ENCODE data around the gene RBFA. TPM values are rescaled to one million over a fixed set of nuclear protein-coding genes. Genes with fewer than 3 reads are reported as not detected.
"Not testable (repeated sequence)": the region's sequence is repeated elsewhere in the genome, so short reads cannot be mapped to it uniquely, and the experiment has no call there.

RBFA gene
- total and polyA plus RNA-seq, 11 donors: 15.5 to 32.2 (median 21.6) TPM

GRCh38 chr18:80012714-80013113 lies 21.5 kb upstream of the RBFA start:
- Histone ChIP-seq H3K4me3 (no peak overlapping the region), H3K27me3 (no peaks in the 10 kb centered on the region), H3K4me1 (peaks cover 0 to 10% (median 0%) of the 10 kb centered on the region in 12 donors), H3K27ac (no peak overlapping the region), H3K9me3 (peaks cover 0 to 72% (median 9%) of the 10 kb centered on the region in 12 donors), H3K36me3 (no peaks in the 10 kb centered on the region)
- no peak for TF ChIP-seq POLR2A (IDR thresholded peaks at IDR 0.05)
- TF ChIP-seq, protein P1, sequence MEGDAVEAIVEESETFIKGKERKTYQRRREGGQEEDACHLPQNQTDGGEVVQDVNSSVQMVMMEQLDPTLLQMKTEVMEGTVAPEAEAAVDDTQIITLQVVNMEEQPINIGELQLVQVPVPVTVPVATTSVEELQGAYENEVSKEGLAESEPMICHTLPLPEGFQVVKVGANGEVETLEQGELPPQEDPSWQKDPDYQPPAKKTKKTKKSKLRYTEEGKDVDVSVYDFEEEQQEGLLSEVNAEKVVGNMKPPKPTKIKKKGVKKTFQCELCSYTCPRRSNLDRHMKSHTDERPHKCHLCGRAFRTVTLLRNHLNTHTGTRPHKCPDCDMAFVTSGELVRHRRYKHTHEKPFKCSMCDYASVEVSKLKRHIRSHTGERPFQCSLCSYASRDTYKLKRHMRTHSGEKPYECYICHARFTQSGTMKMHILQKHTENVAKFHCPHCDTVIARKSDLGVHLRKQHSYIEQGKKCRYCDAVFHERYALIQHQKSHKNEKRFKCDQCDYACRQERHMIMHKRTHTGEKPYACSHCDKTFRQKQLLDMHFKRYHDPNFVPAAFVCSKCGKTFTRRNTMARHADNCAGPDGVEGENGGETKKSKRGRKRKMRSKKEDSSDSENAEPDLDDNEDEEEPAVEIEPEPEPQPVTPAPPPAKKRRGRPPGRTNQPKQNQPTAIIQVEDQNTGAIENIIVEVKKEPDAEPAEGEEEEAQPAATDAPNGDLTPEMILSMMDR (IDR thresholded peaks at IDR 0.05): no peak
- WGBS, 4 donors: 97 to 98% (median 97%) methylated on average over 20 of the region's 20 CpGs
- intact Hi-C loops (cut with DNase I): no loop called here
- ATAC-seq: no peak
- DNase-seq: no peak

DNA sequence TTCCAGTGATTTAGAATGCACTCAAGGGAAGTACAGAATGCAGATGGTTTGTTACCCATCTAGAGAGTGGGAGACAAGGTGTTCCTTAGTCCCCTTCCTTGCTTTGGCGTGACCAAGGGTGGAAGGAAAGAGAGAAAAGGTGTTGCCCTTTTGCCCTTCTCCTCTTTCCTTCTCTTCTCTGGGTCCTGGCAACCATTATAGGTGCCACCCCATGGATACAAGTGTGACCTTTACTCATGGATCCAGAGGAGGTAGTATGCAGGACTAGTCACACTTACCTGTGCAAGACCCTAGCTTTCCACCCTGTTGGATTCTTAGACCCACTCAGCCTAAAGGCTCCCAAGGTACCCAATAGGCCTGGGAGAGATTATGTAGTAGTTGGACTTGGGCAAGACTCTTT lies 11.6 kb upstream of the RBFA start:
- no peaks in the 10 kb centered on the region for H3K27me3 ChIP-seq
- H3K4me3 ChIP-seq: no peak overlapping the region
- no peak overlapping the region for H3K27ac ChIP-seq
- TF ChIP-seq, protein P1 (IDR thresholded peaks at IDR 0.05): no peak
- 29 to 43% (median 37%) methylated on average over 1 of the region's 1 CpG for WGBS, 4 donors
- DNase-seq (no peak), ATAC-seq (no peak)
- H3K9me3 ChIP-seq: peaks cover 6 to 96% (median 79%) of the 10 kb centered on the region in 12 donors
- H3K36me3 ChIP-seq: peaks cover 0 to 6% (median 0%) of the 10 kb centered on the region in 9 donors
- intact Hi-C loops (cut with DNase I): no loop called here
- H3K4me1 ChIP-seq: no peaks in the 10 kb centered on the region

DNA sequence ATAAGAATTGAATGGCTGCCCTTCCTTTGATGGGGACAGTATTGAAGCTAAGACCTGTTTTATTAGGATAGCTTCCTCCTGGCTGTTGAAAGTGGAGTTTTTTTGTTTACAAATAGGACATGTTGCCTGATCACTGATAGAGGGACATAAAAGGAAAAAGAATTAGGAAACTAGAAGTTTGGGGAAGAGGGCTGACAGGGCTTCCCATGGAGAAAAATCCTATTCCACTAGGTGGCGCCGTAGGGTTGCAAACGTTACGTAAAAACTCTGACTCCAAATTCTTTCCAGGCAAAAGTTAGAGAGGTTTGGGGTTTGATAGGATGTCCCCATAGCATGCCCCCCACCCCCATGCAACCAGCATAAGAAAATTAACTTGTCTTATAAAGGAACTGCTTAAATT lies 11.1 kb upstream of the RBFA start:
- intact Hi-C loops (cut with DNase I): no loop called here
- 51 to 72% (median 56%) methylated on average over 4 of the region's 4 CpGs for WGBS, 4 donors
- Histone ChIP-seq H3K27me3 (no peaks in the 10 kb centered on the region), H3K9me3 (peaks cover 6 to 95% (median 79%) of the 10 kb centered on the region in 12 donors), H3K4me3 (no peak overlapping the region), H3K4me1 (no peaks in the 10 kb centered on the region), H3K36me3 (peaks cover 0 to 6% (median 0%) of the 10 kb centered on the region in 9 donors), H3K27ac (no peak overlapping the region)
- TF ChIP-seq, protein P1 (IDR thresholded peaks at IDR 0.05): peak in 2 of 12 donors; percentile 14 to 16
- no peak for TF ChIP-seq POLR2A (IDR thresholded peaks at IDR 0.05)
- no peak for ATAC-seq
- DNase-seq: no peak

DNA sequence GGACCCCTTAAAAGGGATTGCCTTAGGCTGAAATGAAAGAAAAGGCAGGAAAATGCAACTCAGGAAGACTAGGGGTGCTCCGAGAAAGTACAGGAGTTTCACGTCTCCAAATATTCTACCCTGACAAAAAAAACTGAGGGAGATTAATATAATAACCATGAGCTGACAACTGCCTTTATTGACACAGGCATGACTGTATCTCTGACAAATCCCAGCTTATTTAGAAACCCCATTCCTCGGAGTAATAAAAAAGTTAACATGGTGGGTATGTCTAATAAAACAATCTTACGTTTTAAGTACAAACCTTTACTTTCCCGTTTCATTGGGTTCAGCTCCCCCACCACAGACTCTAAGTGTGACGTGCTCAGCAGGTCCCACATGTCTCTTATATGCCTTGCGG lies 7.9 kb upstream of the RBFA start:
- Histone ChIP-seq H3K36me3 (peaks cover 0 to 6% (median 0%) of the 10 kb centered on the region in 9 donors), H3K4me1 (no peaks in the 10 kb centered on the region), H3K27ac (no peak overlapping the region), H3K9me3 (peaks cover 3 to 65% (median 51%) of the 10 kb centered on the region in 12 donors), H3K27me3 (no peaks in the 10 kb centered on the region), H3K4me3 (no peak overlapping the region)
- DNase-seq (no peak), ATAC-seq (no peak)
- TF ChIP-seq, protein P1 (IDR thresholded peaks at IDR 0.05): no peak
- TF ChIP-seq POLR2A (IDR thresholded peaks at IDR 0.05): no peak
- intact Hi-C loops (cut with DNase I): loop anchor here in 1 of 10 donors (5.0 kb wide), 1 partner anchor 34 kb away; no protein-coding TSS in a partner anchor
- WGBS, 4 donors: 94 to 97% (median 95%) methylated on average over 7 of the region's 7 CpGs

GRCh38 chr18:80027719-80028118 lies 6.5 kb upstream of the RBFA start:
- peaks cover 0 to 52% (median 38%) of the 10 kb centered on the region in 12 donors for H3K9me3 ChIP-seq
- ATAC-seq, H3K27me3 ChIP-seq, DNase-seq, H3K4me1 ChIP-seq, H3K4me3 ChIP-seq, H3K36me3 ChIP-seq, H3K27ac ChIP-seq: not testable (repeated sequence)
- intact Hi-C loops (cut with DNase I): loop anchor here in 1 of 10 donors (5.0 kb wide), 1 partner anchor 35 kb away; no protein-coding TSS in a partner anchor

Data from heart left ventricle (tissue), 16 donors.